Lower leg skin (tissue), 3 donors: Measurements from ENCODE around the gene PANK4.

Source experiments
- CTCF ChIP-seq, 3 donors: fragments of 450-650 bp; IDR thresholded peaks; one replicate each; pipeline ENCODE4 v1.5.1; 2016; ENCODE audit warnings: antibody characterized with exemption in 3 of 3, mild to moderate bottlenecking in 3 of 3, moderate library complexity in 2 of 3
- POLR2A ChIP-seq, 2 donors: fragments of 450-650 bp; IDR thresholded peaks; one replicate each; pipeline ENCODE4 v1.6.1; 2016 to 2017; ENCODE audit warnings: antibody characterized with exemption in 2 of 2, mild to moderate bottlenecking in 1 of 2, moderate library complexity in 1 of 2

GRCh38 chr1:2548068-2548589 lies 21.7 kb upstream of the PANK4 start:
- TF ChIP-seq CTCF (IDR thresholded peaks at IDR 0.05) (peak in 1 of 3 donors; percentile 69), POLR2A (IDR thresholded peaks at IDR 0.05) (no peak)
